SK-N-SH (cell line): ENCODE results near the gene FAM181A.

Experiments used
- EP300 ChIP-seq, 2 experiments: IDR thresholded peaks; 2 replicates each; pipeline versions ENCODE4 v1.4.0 to v1.6.1; 2012; ENCODE audit warnings: borderline replicate concordance in 1 of 2, low read depth in 1 of 2, low read length in 1 of 2
- EZH2phosphoT487 ChIP-seq: fragments of 200-600 bp; sonication (generic); IDR thresholded peaks from 2 replicates; pipeline ENCODE4 v1.6.1; 2017; ENCODE audit warnings: low read depth, mixed run types, mild to moderate bottlenecking, antibody characterized with exemption, moderate library complexity, borderline replicate concordance
- FOSL2 ChIP-seq: IDR thresholded peaks from 2 replicates; pipeline ENCODE4 v1.4.0; 2012; ENCODE audit warnings: low read depth, mild to moderate bottlenecking, moderate library complexity, borderline replicate concordance
- NFIC ChIP-seq: IDR thresholded peaks from 2 replicates; pipeline ENCODE4 v1.4.0; 2012; ENCODE audit warnings: borderline replicate concordance
- POLR2AphosphoS5 ChIP-seq: IDR thresholded peaks from 2 replicates; pipeline ENCODE4 v1.6.1; 2012; ENCODE audit warnings: low read depth, low read length
- RAD21 ChIP-seq: IDR thresholded peaks from 2 replicates; pipeline ENCODE4 v1.6.1; 2012; ENCODE audit warnings: mild to moderate bottlenecking, low read length
- RXRA ChIP-seq: IDR thresholded peaks from 2 replicates; pipeline ENCODE4 v1.4.0; 2012; ENCODE audit warnings: low read depth, mild to moderate bottlenecking, borderline replicate concordance
- SMC3 ChIP-seq: IDR thresholded peaks from 2 replicates; pipeline ENCODE4 v1.6.1; 2012; ENCODE audit warnings: low read depth, low read length, improper control_type of control experiment
- TF ChIP-seq, protein P1 (sequence below): fragments of 200-600 bp; sonication (generic); IDR thresholded peaks from 2 replicates; pipeline ENCODE4 v1.6.1; 2017; ENCODE audit warnings: antibody characterized with exemption, mild to moderate bottlenecking, moderate library complexity
- TF ChIP-seq, protein P2 (sequence below): IDR thresholded peaks from 2 replicates; pipeline ENCODE4 v1.4.0; 2012; ENCODE audit warnings: low read depth, borderline replicate concordance
- TF ChIP-seq, protein P3 (sequence below): IDR thresholded peaks from 2 replicates; pipeline ENCODE4 v1.4.0; 2012; ENCODE audit warnings: low read depth

DNA sequence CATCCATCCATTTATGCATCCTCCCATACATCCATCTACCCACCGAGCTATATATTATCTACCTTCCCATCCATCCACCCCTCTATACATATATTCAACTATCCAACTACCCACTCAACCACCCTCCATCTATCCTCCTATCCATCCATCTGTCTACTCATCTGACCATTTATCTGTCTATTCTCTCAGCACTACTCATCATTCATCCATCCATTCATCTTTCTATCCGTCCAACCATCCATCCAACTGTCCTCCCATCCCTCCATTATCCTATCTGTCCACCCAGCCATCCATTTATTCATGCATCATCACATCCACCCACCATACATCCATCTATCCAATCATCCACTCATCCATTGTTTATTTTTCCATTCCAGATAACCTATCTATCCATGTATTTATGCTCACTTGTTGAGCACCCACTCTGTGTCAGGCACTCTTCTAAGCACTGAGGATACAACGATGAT is 37.7 kb downstream of the FAM181A start:
- TF ChIP-seq SMC3 = no peak
- TF ChIP-seq, protein P1, sequence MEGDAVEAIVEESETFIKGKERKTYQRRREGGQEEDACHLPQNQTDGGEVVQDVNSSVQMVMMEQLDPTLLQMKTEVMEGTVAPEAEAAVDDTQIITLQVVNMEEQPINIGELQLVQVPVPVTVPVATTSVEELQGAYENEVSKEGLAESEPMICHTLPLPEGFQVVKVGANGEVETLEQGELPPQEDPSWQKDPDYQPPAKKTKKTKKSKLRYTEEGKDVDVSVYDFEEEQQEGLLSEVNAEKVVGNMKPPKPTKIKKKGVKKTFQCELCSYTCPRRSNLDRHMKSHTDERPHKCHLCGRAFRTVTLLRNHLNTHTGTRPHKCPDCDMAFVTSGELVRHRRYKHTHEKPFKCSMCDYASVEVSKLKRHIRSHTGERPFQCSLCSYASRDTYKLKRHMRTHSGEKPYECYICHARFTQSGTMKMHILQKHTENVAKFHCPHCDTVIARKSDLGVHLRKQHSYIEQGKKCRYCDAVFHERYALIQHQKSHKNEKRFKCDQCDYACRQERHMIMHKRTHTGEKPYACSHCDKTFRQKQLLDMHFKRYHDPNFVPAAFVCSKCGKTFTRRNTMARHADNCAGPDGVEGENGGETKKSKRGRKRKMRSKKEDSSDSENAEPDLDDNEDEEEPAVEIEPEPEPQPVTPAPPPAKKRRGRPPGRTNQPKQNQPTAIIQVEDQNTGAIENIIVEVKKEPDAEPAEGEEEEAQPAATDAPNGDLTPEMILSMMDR = no peak
- no peak for TF ChIP-seq FOSL2
- no peak for TF ChIP-seq EZH2phosphoT487
- TF ChIP-seq NFIC = no peak
- TF ChIP-seq RXRA = no peak
- TF ChIP-seq POLR2AphosphoS5 = no peak
- TF ChIP-seq RAD21 = no peak
- TF ChIP-seq, protein P2, sequence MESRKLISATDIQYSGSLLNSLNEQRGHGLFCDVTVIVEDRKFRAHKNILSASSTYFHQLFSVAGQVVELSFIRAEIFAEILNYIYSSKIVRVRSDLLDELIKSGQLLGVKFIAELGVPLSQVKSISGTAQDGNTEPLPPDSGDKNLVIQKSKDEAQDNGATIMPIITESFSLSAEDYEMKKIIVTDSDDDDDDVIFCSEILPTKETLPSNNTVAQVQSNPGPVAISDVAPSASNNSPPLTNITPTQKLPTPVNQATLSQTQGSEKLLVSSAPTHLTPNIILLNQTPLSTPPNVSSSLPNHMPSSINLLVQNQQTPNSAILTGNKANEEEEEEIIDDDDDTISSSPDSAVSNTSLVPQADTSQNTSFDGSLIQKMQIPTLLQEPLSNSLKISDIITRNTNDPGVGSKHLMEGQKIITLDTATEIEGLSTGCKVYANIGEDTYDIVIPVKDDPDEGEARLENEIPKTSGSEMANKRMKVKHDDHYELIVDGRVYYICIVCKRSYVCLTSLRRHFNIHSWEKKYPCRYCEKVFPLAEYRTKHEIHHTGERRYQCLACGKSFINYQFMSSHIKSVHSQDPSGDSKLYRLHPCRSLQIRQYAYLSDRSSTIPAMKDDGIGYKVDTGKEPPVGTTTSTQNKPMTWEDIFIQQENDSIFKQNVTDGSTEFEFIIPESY = no peak
- TF ChIP-seq, protein P3, sequence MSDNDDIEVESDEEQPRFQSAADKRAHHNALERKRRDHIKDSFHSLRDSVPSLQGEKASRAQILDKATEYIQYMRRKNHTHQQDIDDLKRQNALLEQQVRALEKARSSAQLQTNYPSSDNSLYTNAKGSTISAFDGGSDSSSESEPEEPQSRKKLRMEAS = no peak
- no peak for TF ChIP-seq EP300 (IDR thresholded peaks at IDR 0.05; ENCODE audit: borderline replicate concordance in 1 of 2, low read depth in 1 of 2, low read length in 1 of 2)
